SK-N-SH (cell line): Measurements from ENCODE around the gene ADCY1. TPM values are rescaled to one million over a fixed set of nuclear protein-coding genes. Genes with fewer than 3 reads are reported as not detected.

Experiments used
- CTCF ChIA-PET: fragments of 300-600, 350-600 bp; formaldehyde crosslinking; extraction: SDS; loops from one replicate; lab custom pipeline; 2021; lab: Yijun Ruan, JAX
- POLR2A ChIA-PET: fragments of 350-600 bp; sonication (Branson Sonifier 250); formaldehyde crosslinking; extraction: SDS; loops from one replicate; lab custom pipeline; 2020; ENCODE audit warnings: antibody characterized with exemption, inconsistent platforms; lab: Yijun Ruan, JAX
- DNase-seq: peaks from one replicate; pipeline ENCODE4 v3.0.0; 2012
- H2AFZ ChIP-seq: fragments of 200-600 bp; sonication (generic); 2 replicates; pipeline ENCODE4 v1.8.1; 2016; ENCODE audit warnings: antibody characterized with exemption, mild to moderate bottlenecking, low read depth
- H3F3A ChIP-seq: fragments of 200-600 bp; sonication (generic); replicated peaks from 2 replicates; pipeline ENCODE3; 2016; ENCODE audit warnings: antibody characterized with exemption, mild to moderate bottlenecking; ENCODE audit not compliant: insufficient read depth
- H3K27ac ChIP-seq, 2 experiments: fragments of 200-500 bp in 1 of 2; fragments of 200-600 bp in 1 of 2; sonication (Bioruptor generic) in 1 of 2; sonication (generic), shearing (Covaris generic) in 1 of 2; 2 replicates each; pipeline versions ENCODE4 v1.5.1 to v1.6.1; 2014 to 2016; ENCODE audit warnings: low read depth in 2 of 2, inconsistent platforms in 1 of 2, low read length in 1 of 2, mild to moderate bottlenecking in 1 of 2, mixed read lengths in 1 of 2
- H3K27me3 ChIP-seq: fragments of 200-600 bp; sonication (generic), shearing (Covaris generic); 2 replicates; pipeline ENCODE4 v1.6.1; 2016; ENCODE audit warnings: mixed run types; ENCODE audit not compliant: insufficient read depth
- H3K36me3 ChIP-seq, 2 experiments: fragments of 200-500 bp in 1 of 2; fragments of 200-600 bp in 1 of 2; sonication (Bioruptor generic) in 1 of 2; sonication (generic) in 1 of 2; replicated peaks in 1 of 2; 2 replicates each; pipeline versions ENCODE3 to v1.5.1; 2014 to 2016; ENCODE audit warnings: low read length in 1 of 2, mild to moderate bottlenecking in 1 of 2; ENCODE audit not compliant: insufficient read depth in 2 of 2, control insufficient read depth in 1 of 2
- H3K4me1 ChIP-seq, 2 experiments: fragments of 200-500 bp in 1 of 2; fragments of 200-600 bp in 1 of 2; sonication (Bioruptor generic) in 1 of 2; sonication (generic), shearing (Covaris generic) in 1 of 2; 2 replicates each; pipeline versions ENCODE4 v1.5.1 to v1.6.1; 2014 to 2016; ENCODE audit warnings: low read depth in 1 of 2, low read length in 1 of 2, mixed run types in 1 of 2; ENCODE audit not compliant: insufficient read depth in 2 of 2, control insufficient read depth in 1 of 2
- H3K4me2 ChIP-seq: fragments of 200-600 bp; sonication (generic), shearing (Covaris generic); 2 replicates; pipeline ENCODE4 v1.6.1; 2017; ENCODE audit warnings: mixed run types
- H3K4me3 ChIP-seq, 2 experiments: fragments of 200-500 bp in 1 of 2; fragments of 200-600 bp in 1 of 2; sonication (Bioruptor generic) in 1 of 2; sonication (generic), shearing (Covaris generic) in 1 of 2; 2 replicates each; pipeline versions ENCODE4 v1.5.1 to v1.8.1; 2014 to 2016; ENCODE audit warnings: low read depth in 2 of 2, inconsistent platforms in 1 of 2, low read length in 1 of 2, mild to moderate bottlenecking in 1 of 2, mixed read lengths in 1 of 2, moderate library complexity in 1 of 2
- H3K79me2 ChIP-seq: fragments of 200-600 bp; sonication (generic); 2 replicates; pipeline ENCODE4 v1.8.1; 2017; ENCODE audit warnings: mild to moderate bottlenecking; ENCODE audit not compliant: insufficient read depth
- H3K9ac ChIP-seq: fragments of 200-600 bp; sonication (generic); 2 replicates; pipeline ENCODE4 v1.6.1; 2017; ENCODE audit warnings: mixed run types
- H3K9me2 ChIP-seq: fragments of 200-600 bp; sonication (generic); 2 replicates; pipeline ENCODE4 v1.6.1; 2017; ENCODE audit warnings: mixed run types
- H3K9me3 ChIP-seq: fragments of 200-600 bp; sonication (generic); 2 replicates; pipeline ENCODE4 v1.6.1; 2017; ENCODE audit warnings: mixed run types, mild to moderate bottlenecking, moderate library complexity
- H4K20me1 ChIP-seq: fragments of 200-600 bp; sonication (generic); 2 replicates; pipeline ENCODE4 v1.6.1; 2017; ENCODE audit warnings: mild to moderate bottlenecking, mixed run types; ENCODE audit not compliant: insufficient read depth
- CHD2 ChIP-seq: fragments of 150-350 bp; IDR thresholded peaks from 2 replicates; pipeline ENCODE4 v1.6.1; 2018; ENCODE audit warnings: low read length; ENCODE audit not compliant: partially characterized antibody
- EP300 ChIP-seq, 2 experiments: IDR thresholded peaks; 2 replicates each; pipeline versions ENCODE4 v1.4.0 to v1.6.1; 2012; ENCODE audit warnings: borderline replicate concordance in 1 of 2, low read depth in 1 of 2, low read length in 1 of 2
- GATA2 ChIP-seq: sonication (generic); formaldehyde crosslinking; IDR thresholded peaks from 2 replicates; pipeline ENCODE4 v1.5.0; 2020; ENCODE audit warnings: mild to moderate bottlenecking, missing genetic modification reagents
- JUND ChIP-seq: IDR thresholded peaks from 2 replicates; pipeline ENCODE4 v1.4.0; 2012
- MEF2A ChIP-seq: IDR thresholded peaks from 2 replicates; pipeline ENCODE4 v1.4.0; 2012; ENCODE audit warnings: low read depth, borderline replicate concordance
- NFIC ChIP-seq: IDR thresholded peaks from 2 replicates; pipeline ENCODE4 v1.4.0; 2012; ENCODE audit warnings: borderline replicate concordance
- POLR2AphosphoS5 ChIP-seq: IDR thresholded peaks from 2 replicates; pipeline ENCODE4 v1.6.1; 2012; ENCODE audit warnings: low read depth, low read length
- RFX5 ChIP-seq: IDR thresholded peaks from 2 replicates; pipeline ENCODE4 v1.6.1; 2012; ENCODE audit warnings: mild to moderate bottlenecking, improper control_type of control experiment, low read length
- SIN3A ChIP-seq: IDR thresholded peaks from 2 replicates; pipeline ENCODE4 v1.6.1; 2012; ENCODE audit warnings: low read depth, mild to moderate bottlenecking, low read length, moderate library complexity, borderline replicate concordance
- USF2 ChIP-seq: fragments of 150-350 bp; IDR thresholded peaks from 2 replicates; pipeline ENCODE4 v1.6.1; 2017; ENCODE audit warnings: antibody characterized with exemption, low read length, low read depth, borderline replicate concordance
- YY1 ChIP-seq: IDR thresholded peaks from 2 replicates; pipeline ENCODE4 v1.4.0; 2012; ENCODE audit warnings: low read depth, mild to moderate bottlenecking
- ZBTB33 ChIP-seq: IDR thresholded peaks from 2 replicates; pipeline ENCODE4 v1.4.0; 2012; ENCODE audit warnings: low read depth, borderline replicate concordance
- WGBS: methylation state at CpG from one replicate; pipeline ENCODE4 v1.1.6; 2017; ENCODE audit warnings: low lambda C conversion rate; 5-methylcytosine and 5-hydroxymethylcytosine counted together
- polyA plus RNA-seq, 3 experiments: library from polyadenylated mRNA; depleted of rRNA; stranded (reverse); fragments of >200 nt; gene quantifications; 2 replicates each; pipeline ENCODE4 v1.2.3, GENCODE V29; 2012
- TF ChIP-seq, protein P1 (sequence below): fragments of 150-350 bp; IDR thresholded peaks from 2 replicates; pipeline ENCODE4 v1.6.1; 2016; ENCODE audit warnings: mild to moderate bottlenecking, low read depth, low read length
- TF ChIP-seq, protein P2 (sequence below): IDR thresholded peaks from 2 replicates; pipeline ENCODE4 v1.4.0; 2012; ENCODE audit warnings: low read depth

ADCY1 gene
- polyA plus RNA-seq, 1 of the 3 experiments (the other 2 are of a cell fraction) = 0.16 TPM

DNA sequence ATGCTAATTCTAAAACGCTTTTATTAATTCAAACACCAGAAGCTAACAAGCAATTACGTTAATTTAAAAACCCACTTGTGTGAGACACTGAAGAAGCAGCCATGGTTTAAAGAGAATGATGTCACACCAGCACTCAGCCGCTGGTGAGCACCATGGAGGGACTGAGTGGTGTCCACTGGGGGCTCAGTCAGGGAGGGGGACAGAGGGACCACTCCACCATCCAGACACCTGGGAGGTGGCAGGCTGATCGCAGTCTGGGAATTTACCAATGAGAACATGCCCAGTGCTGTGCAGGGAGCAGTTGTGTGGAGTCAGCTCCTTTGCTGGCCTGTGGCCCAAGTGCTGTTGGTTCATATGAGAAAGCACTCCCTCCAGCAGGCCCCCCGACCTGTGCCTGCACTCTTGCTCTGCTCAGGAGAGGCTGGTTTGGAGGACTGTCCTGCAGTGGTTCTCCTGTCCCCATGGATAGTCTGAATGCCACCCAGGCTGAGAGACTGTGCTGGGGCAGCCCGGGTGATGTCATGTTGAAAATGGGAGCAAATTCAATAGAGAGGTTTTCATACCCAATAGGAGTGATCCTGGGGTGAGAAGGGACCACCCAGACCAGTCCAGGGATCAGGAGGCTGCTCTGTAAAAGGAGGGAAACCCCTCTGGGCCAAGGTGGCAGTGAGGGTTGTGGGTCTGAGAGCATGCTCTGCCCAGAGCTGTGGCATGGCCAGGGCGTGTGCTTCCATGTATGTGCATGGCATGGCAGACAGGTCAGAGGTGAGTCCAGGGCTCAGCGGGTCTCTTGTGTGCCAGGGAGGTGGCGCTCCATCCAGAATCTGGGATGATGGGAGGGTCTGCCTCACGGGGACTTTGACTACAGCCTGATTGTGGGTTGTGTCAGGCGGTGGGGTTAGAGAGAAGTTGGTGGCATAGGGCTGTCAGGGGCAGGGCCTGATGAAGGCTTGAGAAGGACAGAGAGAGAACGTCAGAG, 12.7 kb downstream of the ADCY1 start:
- no peak overlapping the region for H3K9ac ChIP-seq
- POLR2A ChIA-PET = no interaction called here
- DNase-seq = no peak
- no peaks in the 10 kb centered on the region for H3K9me3 ChIP-seq
- CTCF ChIA-PET = interaction anchor here (1.0 kb wide), 1 partner anchor 21 kb away, joined by 3 read pairs; no protein-coding TSS in a partner anchor
- no peaks in the 10 kb centered on the region for H3F3A ChIP-seq
- WGBS = 33% methylated on average over 12 of the region's 12 CpGs
- H3K4me3 ChIP-seq = no peak overlapping the region
- no peak overlapping the region for H3K4me2 ChIP-seq
- H3K9me2 ChIP-seq = no peaks in the 10 kb centered on the region
- H3K36me3 ChIP-seq = no peaks in the 10 kb centered on the region
- H3K79me2 ChIP-seq = no peaks in the 10 kb centered on the region
- TF ChIP-seq YY1 (no peak), RFX5 (no peak), MEF2A (no peak), JUND (no peak)
- TF ChIP-seq, all 33 proteins: peak for 0
- Histone ChIP-seq H2AFZ (no peak overlapping the region), H4K20me1 (no peaks in the 10 kb centered on the region), H3K4me1 (peaks cover 0 to 83% of the 10 kb centered on the region in 2 experiments; a peak in 2 of 4 replicates), H3K27ac (peak overlapping the region in 1 of 2 experiments; percentile 39; a peak in 1 of 4 replicates), H3K27me3 (no peaks in the 10 kb centered on the region)

- Histone ChIP-seq H3K4me2 (no peak overlapping the region), H4K20me1 (no peaks in the 10 kb centered on the region), H3K36me3 (no peaks in the 10 kb centered on the region), H3K9me3 (no peaks in the 10 kb centered on the region), H3K4me1 (peaks cover 0 to 84% of the 10 kb centered on the region in 2 experiments; a peak in 2 of 4 replicates), H3K9ac (no peak overlapping the region), H3K27ac (no peak overlapping the region; a peak in 1 of 4 replicates), H3F3A (no peaks in the 10 kb centered on the region), H3K27me3 (no peaks in the 10 kb centered on the region), H2AFZ (no peak overlapping the region), H3K9me2 (no peaks in the 10 kb centered on the region), H3K79me2 (no peaks in the 10 kb centered on the region), H3K4me3 (no peak overlapping the region)
- CTCF ChIA-PET = interaction anchor here (0.6 to 3.8 kb wide), 2 partner anchors 13 to 816 kb away, joined by 3 to 14 read pairs; partner anchors contain the start of gene ADCY1
- no peak for TF ChIP-seq GATA2 (CRISPR knock-in tag)
- TF ChIP-seq, protein P1, sequence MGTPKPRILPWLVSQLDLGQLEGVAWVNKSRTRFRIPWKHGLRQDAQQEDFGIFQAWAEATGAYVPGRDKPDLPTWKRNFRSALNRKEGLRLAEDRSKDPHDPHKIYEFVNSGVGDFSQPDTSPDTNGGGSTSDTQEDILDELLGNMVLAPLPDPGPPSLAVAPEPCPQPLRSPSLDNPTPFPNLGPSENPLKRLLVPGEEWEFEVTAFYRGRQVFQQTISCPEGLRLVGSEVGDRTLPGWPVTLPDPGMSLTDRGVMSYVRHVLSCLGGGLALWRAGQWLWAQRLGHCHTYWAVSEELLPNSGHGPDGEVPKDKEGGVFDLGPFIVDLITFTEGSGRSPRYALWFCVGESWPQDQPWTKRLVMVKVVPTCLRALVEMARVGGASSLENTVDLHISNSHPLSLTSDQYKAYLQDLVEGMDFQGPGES = no peak
- TF ChIP-seq, protein P2, sequence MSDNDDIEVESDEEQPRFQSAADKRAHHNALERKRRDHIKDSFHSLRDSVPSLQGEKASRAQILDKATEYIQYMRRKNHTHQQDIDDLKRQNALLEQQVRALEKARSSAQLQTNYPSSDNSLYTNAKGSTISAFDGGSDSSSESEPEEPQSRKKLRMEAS = no peak
- POLR2A ChIA-PET = no interaction called here
- 35% methylated on average over 5 of the region's 6 CpGs for WGBS
- DNase-seq = no peak
These were observed 14.3 kb downstream of the ADCY1 start for GRCh38 chr7:45588466-45588865.

GRCh38 chr7:45589061-45589460, 14.9 kb downstream of the ADCY1 start:
- ChIA-PET POLR2A (no interaction called here), CTCF (interaction anchor here (0.6 to 3.8 kb wide), 4 partner anchors 8 to 817 kb away, joined by 3 to 14 read pairs (median 6); partner anchors contain the start of gene ADCY1)
- Histone ChIP-seq H4K20me1 (no peaks in the 10 kb centered on the region), H3K27ac (no peak overlapping the region; a peak in 1 of 4 replicates), H3K9ac (no peak overlapping the region), H3K4me2 (no peak overlapping the region), H3K27me3 (no peaks in the 10 kb centered on the region), H3K9me2 (no peaks in the 10 kb centered on the region), H3F3A (no peaks in the 10 kb centered on the region), H3K79me2 (no peaks in the 10 kb centered on the region), H3K36me3 (no peaks in the 10 kb centered on the region), H3K4me3 (no peak overlapping the region), H3K9me3 (no peaks in the 10 kb centered on the region)
- no peak for DNase-seq
- TF ChIP-seq CHD2 (no peak), YY1 (no peak), USF2 (no peak), NFIC (no peak), EP300 (IDR thresholded peaks at IDR 0.05; ENCODE audit: borderline replicate concordance in 1 of 2, low read depth in 1 of 2, low read length in 1 of 2) (no peak), SIN3A (no peak), POLR2AphosphoS5 (no peak), ZBTB33 (no peak), MEF2A (no peak)
- TF ChIP-seq, all 33 proteins: peak for 0
- H3K4me1 ChIP-seq = peaks cover 0 to 89% of the 10 kb centered on the region in 2 experiments; a peak in 2 of 4 replicates
- no peak overlapping the region for H2AFZ ChIP-seq
- WGBS = 56% methylated on average over 5 of the region's 10 CpGs
